T-helper 1 cell treated with Interleukin-12 subunit alpha and Interleukin-12 subunit beta and Interleukin-4 antibody, amounts not matched to agents 30 μg/mL and 1 μg/mL, for 36 hours (primary cell): Measurements from ENCODE around the gene CPM.

Experiments used
- H3K27ac Mint-ChIP-seq: one replicate; pipeline ENCODE4 v1.8.0; 2021; ENCODE audit warnings: mild to moderate bottlenecking, mixed read lengths
- H3K27me3 Mint-ChIP-seq: one replicate; pipeline ENCODE4 v1.8.0; 2021; ENCODE audit warnings: low read depth, mixed read lengths
- H3K36me3 Mint-ChIP-seq: one replicate; pipeline ENCODE4 v1.8.0; 2021; ENCODE audit warnings: low read depth, mixed read lengths
- H3K4me1 Mint-ChIP-seq: one replicate; pipeline ENCODE4 v1.8.0; 2021; ENCODE audit warnings: low read depth, mixed read lengths
- H3K4me3 Mint-ChIP-seq: one replicate; pipeline ENCODE4 v1.8.0; 2021; ENCODE audit warnings: mild to moderate bottlenecking, moderate library complexity, mixed read lengths
- H3K9me3 Mint-ChIP-seq: one replicate; pipeline ENCODE4 v1.8.0; 2021; ENCODE audit warnings: mixed read lengths

CPM gene

GRCh38 chr12:68837215-68837614, 95.8 kb downstream of the CPM start:
- Mint-ChIP-seq H3K27ac (no peak overlapping the region), H3K4me1 (peaks cover 19% of the 10 kb centered on the region), H3K36me3 (peaks cover 47% of the 10 kb centered on the region), H3K9me3 (no peaks in the 10 kb centered on the region), H3K4me3 (no peak overlapping the region), H3K27me3 (no peaks in the 10 kb centered on the region)

DNA sequence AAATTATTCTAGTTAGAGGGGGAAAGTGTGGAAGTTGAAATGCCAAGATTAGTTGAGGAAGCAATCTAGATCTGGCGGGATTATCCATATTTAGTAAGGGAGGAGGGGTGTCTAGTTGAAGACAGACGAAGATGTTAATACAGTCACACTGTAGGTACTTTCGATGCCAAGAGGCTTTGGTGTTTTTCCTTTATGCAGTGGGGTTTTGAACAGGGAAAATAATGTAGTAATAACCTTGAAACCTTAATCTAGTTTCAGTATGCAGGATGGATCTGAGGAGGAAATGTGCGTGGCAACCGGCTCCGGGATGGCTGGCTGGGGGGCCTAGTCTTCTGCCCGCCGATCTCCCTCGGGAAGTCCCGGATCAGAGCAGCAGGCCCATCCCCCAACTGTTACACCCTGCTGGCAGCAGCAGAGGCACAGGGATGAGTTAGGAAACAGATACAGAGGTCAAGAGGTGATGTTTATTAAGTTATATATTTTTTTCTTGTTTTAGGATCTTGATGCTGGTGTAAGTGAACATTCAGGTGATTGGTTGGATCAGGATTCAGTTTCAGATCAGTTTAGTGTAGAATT, 97.5 kb downstream of the CPM start:
- no peak overlapping the region for H3K4me3 Mint-ChIP-seq
- peaks cover 19% of the 10 kb centered on the region for H3K4me1 Mint-ChIP-seq
- no peaks in the 10 kb centered on the region for H3K27me3 Mint-ChIP-seq
- no peak overlapping the region for H3K27ac Mint-ChIP-seq
- H3K36me3 Mint-ChIP-seq, result peaks cover 42% of the 10 kb centered on the region
- H3K9me3 Mint-ChIP-seq, result no peaks in the 10 kb centered on the region

DNA sequence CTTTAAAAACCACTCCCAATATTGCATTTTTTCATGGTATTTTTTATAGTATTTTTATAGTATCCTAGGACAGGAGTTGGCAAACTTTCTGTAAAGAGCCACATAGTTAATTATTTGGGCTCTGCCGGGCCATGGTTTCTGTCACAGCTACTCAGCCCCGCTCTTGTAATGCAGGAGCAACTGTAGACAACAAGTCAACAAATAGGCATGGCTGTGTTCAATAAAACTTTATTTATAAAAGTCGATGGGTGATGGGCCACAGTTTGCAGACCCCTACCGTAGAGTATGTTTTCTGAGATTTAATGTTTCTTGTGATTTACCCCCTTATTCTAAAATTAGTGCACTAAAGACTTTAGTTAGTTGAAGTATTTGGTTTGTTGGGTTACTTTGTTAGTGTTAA, 99.5 kb downstream of the CPM start:
- Mint-ChIP-seq H3K4me3 (no peak overlapping the region), H3K4me1 (peaks cover 20% of the 10 kb centered on the region), H3K27ac (no peak overlapping the region), H3K36me3 (peaks cover 45% of the 10 kb centered on the region), H3K27me3 (no peaks in the 10 kb centered on the region), H3K9me3 (no peaks in the 10 kb centered on the region)

- Mint-ChIP-seq H3K4me3 (no peak overlapping the region), H3K4me1 (peaks cover 19% of the 10 kb centered on the region), H3K27ac (no peak overlapping the region), H3K9me3 (no peaks in the 10 kb centered on the region), H3K27me3 (no peaks in the 10 kb centered on the region), H3K36me3 (peaks cover 43% of the 10 kb centered on the region)
Measured at GRCh38 chr12:68832504-68832867, 100.5 kb downstream of the CPM start.

DNA sequence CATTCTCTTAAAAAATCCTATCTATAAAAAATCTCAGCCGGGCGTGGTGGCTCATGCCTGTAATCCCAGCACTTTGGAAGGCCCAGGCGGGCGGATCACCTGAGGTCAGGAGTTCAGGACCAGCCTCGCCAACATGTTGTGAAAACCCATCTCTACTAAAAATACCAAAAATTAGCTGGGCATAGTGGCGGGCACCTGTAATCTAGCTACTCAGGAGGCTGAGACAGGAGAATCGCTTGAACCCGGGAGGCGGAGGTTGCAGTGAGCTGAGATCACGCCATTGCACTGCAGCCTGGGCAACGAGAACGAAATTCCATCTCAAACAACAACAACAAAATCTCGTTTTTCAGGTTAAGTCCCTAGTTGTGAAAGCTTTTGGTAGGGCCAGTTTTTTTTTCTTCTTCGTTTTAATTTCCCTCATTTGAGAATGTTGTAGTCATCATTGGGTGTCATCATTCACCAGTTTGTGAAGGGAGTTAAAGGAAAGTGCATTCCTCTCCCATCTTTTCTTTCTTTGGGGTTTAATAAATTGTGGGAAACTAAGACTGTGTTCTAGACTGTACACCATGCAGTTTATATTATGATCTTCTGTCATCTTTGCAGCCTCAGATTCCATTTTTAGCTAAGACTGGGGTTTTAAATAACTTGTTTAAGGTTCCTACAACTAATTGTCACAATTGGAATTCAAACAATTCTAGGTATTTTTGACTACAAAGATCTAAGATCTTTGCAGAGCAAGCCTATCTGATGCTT, 101.0 kb downstream of the CPM start:
- H3K36me3 Mint-ChIP-seq, result peaks cover 46% of the 10 kb centered on the region
- peaks cover 21% of the 10 kb centered on the region for H3K4me1 Mint-ChIP-seq
- no peaks in the 10 kb centered on the region for H3K9me3 Mint-ChIP-seq
- H3K4me3 Mint-ChIP-seq, result no peak overlapping the region
- H3K27me3 Mint-ChIP-seq, result no peaks in the 10 kb centered on the region
- H3K27ac Mint-ChIP-seq, result no peak overlapping the region

- H3K27ac Mint-ChIP-seq, result no peak overlapping the region
Measured at GRCh38 chr12:68831272-68831671, 101.7 kb downstream of the CPM start.

GRCh38 chr12:68828672-68829068, 104.3 kb downstream of the CPM start:
- no peaks in the 10 kb centered on the region for H3K27me3 Mint-ChIP-seq
- peaks cover 15% of the 10 kb centered on the region for H3K4me1 Mint-ChIP-seq
- no peak overlapping the region for H3K4me3 Mint-ChIP-seq
- H3K27ac Mint-ChIP-seq, result no peak overlapping the region
- peaks cover 49% of the 10 kb centered on the region for H3K36me3 Mint-ChIP-seq
- H3K9me3 Mint-ChIP-seq, result no peaks in the 10 kb centered on the region

More at GRCh38 chr12:68831272-68831671, 101.7 kb downstream of the CPM start:
- H3K36me3 Mint-ChIP-seq, result peaks cover 45% of the 10 kb centered on the region
- peaks cover 18% of the 10 kb centered on the region for H3K4me1 Mint-ChIP-seq
- no peaks in the 10 kb centered on the region for H3K9me3 Mint-ChIP-seq
- H3K4me3 Mint-ChIP-seq, result no peak overlapping the region
- no peaks in the 10 kb centered on the region for H3K27me3 Mint-ChIP-seq

- no peaks in the 10 kb centered on the region for H3K27me3 Mint-ChIP-seq
- H3K36me3 Mint-ChIP-seq, result peaks cover 54% of the 10 kb centered on the region
- no peak overlapping the region for H3K4me3 Mint-ChIP-seq
- H3K4me1 Mint-ChIP-seq, result peaks cover 21% of the 10 kb centered on the region
- H3K9me3 Mint-ChIP-seq, result no peaks in the 10 kb centered on the region
- H3K27ac Mint-ChIP-seq, result no peak overlapping the region
Measured at GRCh38 chr12:68827895-68828671, 104.9 kb downstream of the CPM start.

- Mint-ChIP-seq H3K27me3 (no peaks in the 10 kb centered on the region), H3K9me3 (no peaks in the 10 kb centered on the region), H3K4me3 (no peak overlapping the region), H3K27ac (peak overlapping the region; percentile 9), H3K4me1 (peaks cover 30% of the 10 kb centered on the region), H3K36me3 (peaks cover 52% of the 10 kb centered on the region)
Measured at GRCh38 chr12:68825569-68826217, 107.3 kb downstream of the CPM start.

DNA sequence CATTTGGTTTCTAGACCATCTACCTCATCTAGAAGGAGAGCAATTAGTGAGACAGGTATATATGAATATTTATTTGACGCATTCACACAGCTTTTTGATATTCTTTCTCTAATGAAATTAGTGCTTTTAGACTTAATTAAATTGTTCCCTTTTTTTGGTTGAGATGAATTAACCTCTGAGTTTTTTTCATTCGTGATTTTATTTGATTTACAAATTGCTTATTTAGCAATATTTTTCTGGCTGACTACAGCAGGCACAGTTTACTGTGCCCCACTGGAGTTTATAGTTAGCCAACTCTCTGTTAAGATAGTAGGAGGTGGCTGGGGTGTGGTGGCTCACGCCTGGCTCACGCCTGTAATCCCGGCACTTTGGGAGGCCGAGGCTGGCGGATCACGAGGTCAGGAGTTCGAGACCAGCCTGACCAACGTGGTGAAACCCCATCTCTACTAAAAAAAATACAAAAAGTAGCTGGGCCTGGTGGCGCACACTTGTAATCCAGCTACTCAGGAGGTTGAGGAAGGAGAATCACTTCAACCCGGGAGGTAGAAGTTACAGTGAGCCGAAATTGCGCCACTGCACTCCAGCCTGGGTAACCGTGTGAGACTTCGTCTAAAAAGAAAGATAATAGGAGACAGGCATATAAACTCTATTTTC, 108.2 kb downstream of the CPM start:
- H3K4me3 Mint-ChIP-seq, result no peak overlapping the region
- H3K9me3 Mint-ChIP-seq, result no peaks in the 10 kb centered on the region
- H3K27ac Mint-ChIP-seq, result no peak overlapping the region
- no peaks in the 10 kb centered on the region for H3K27me3 Mint-ChIP-seq
- H3K4me1 Mint-ChIP-seq, result peaks cover 32% of the 10 kb centered on the region
- peaks cover 56% of the 10 kb centered on the region for H3K36me3 Mint-ChIP-seq

DNA sequence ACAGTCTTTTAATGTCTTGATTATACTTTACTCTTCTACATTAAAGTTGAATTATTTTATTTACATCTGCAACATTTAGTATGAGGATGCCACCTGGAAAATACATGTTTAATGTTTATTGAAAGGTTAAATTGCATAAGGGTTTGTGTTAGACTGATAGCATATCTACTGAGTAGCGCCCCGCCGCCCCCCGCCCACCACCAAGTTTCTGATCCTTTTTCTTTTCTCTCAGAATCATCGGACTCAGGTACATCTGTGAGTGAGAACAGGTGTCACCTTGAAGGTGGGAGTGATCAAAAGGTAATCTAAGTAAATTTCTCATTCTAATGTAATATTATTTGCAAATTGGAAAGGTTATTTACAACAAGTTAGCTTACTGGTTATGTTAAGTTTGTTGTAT, 108.8 kb downstream of the CPM start:
- no peaks in the 10 kb centered on the region for H3K9me3 Mint-ChIP-seq

GRCh38 chr12:68823696-68824095, 109.3 kb downstream of the CPM start:
- H3K27ac Mint-ChIP-seq, result peak overlapping the region; percentile 36
- no peaks in the 10 kb centered on the region for H3K27me3 Mint-ChIP-seq
- H3K36me3 Mint-ChIP-seq, result peaks cover 58% of the 10 kb centered on the region
- peaks cover 35% of the 10 kb centered on the region for H3K4me1 Mint-ChIP-seq
- H3K9me3 Mint-ChIP-seq, result no peaks in the 10 kb centered on the region
- no peak overlapping the region for H3K4me3 Mint-ChIP-seq

More for the DNA sequence above, 108.8 kb downstream of the CPM start:
- H3K4me1 Mint-ChIP-seq, result peaks cover 34% of the 10 kb centered on the region
- H3K27ac Mint-ChIP-seq, result peak overlapping the region; percentile 20
- H3K27me3 Mint-ChIP-seq, result no peaks in the 10 kb centered on the region
- H3K36me3 Mint-ChIP-seq, result peaks cover 58% of the 10 kb centered on the region
- H3K4me3 Mint-ChIP-seq, result no peak overlapping the region

- H3K4me3 Mint-ChIP-seq, result peak overlapping the region; percentile 45
- H3K4me1 Mint-ChIP-seq, result peaks cover 39% of the 10 kb centered on the region
- H3K27ac Mint-ChIP-seq, result peak overlapping the region; percentile 52
- no peaks in the 10 kb centered on the region for H3K9me3 Mint-ChIP-seq
- no peaks in the 10 kb centered on the region for H3K27me3 Mint-ChIP-seq
- peaks cover 53% of the 10 kb centered on the region for H3K36me3 Mint-ChIP-seq
Measured at GRCh38 chr12:68821357-68822188, 111.4 kb downstream of the CPM start.
